Measurements from ENCODE around the gene RIGI.

GRCh38 chr9:32500768-32501167, 25.2 kb downstream of the RIGI start:
- TF ChIP-seq CTCF (IDR thresholded peaks at IDR 0.05) (no peak), POLR2A (IDR thresholded peaks at IDR 0.05) (no peak)

Measured in uterus (tissue), 2 donors.